ENCODE data around the gene NOVA2.

DNA sequence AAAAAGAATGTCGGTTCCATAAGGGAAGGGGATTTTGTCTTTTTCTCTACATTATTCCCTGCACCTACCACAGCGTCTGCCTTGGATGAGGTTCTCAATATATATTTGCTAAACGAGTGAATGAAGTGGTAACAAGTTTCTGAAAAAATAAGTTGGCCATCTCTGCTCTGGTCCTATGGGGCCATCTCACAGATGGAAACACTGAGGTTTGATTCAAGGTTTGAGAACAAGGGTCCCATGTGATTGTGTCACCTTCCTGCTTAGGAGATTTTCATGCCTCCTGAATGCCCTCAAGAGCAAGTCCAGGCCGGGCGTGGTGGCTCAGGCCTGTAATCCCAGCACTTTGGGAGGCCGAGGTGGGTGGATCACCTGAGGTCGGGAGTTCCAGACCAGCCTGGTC, 74.4 kb downstream of the NOVA2 start:
- TF ChIP-seq, protein P1, sequence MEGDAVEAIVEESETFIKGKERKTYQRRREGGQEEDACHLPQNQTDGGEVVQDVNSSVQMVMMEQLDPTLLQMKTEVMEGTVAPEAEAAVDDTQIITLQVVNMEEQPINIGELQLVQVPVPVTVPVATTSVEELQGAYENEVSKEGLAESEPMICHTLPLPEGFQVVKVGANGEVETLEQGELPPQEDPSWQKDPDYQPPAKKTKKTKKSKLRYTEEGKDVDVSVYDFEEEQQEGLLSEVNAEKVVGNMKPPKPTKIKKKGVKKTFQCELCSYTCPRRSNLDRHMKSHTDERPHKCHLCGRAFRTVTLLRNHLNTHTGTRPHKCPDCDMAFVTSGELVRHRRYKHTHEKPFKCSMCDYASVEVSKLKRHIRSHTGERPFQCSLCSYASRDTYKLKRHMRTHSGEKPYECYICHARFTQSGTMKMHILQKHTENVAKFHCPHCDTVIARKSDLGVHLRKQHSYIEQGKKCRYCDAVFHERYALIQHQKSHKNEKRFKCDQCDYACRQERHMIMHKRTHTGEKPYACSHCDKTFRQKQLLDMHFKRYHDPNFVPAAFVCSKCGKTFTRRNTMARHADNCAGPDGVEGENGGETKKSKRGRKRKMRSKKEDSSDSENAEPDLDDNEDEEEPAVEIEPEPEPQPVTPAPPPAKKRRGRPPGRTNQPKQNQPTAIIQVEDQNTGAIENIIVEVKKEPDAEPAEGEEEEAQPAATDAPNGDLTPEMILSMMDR (IDR thresholded peaks at IDR 0.05 in 8 of 11, conservative IDR thresholded peaks at IDR 0.05 in 3 of 11), result no peak
- TF ChIP-seq POLR2AphosphoS5 (IDR thresholded peaks at IDR 0.05) (no peak), POLR2A (IDR thresholded peaks at IDR 0.05) (no peak)
